Measurements from ENCODE around the gene ERCC1. TPM values are rescaled to one million over a fixed set of nuclear protein-coding genes. Genes with fewer than 3 reads are reported as not detected.

Gene ERCC1
- total RNA-seq, 1 experiment from 2014 or later = 57.3 TPM

- Histone ChIP-seq H3K4me3 (ENCODE audit: low read length) (no peak overlapping the region), H4K20me1 (ENCODE audit: low read length) (no peaks in the 10 kb centered on the region), H3K79me2 (ENCODE audit: low read length) (no peaks in the 10 kb centered on the region), H3K9me3 (ENCODE audit: low read length) (no peaks in the 10 kb centered on the region), H2AFZ (ENCODE audit: low read length) (no peak overlapping the region), H3K9me2 (replicated peaks; ENCODE audit: low read length) (no peaks in the 10 kb centered on the region), H3K27me3 (ENCODE audit: low read length) (no peaks in the 10 kb centered on the region), H3K4me1 (ENCODE audit: insufficient read depth, low read length) (no peaks in the 10 kb centered on the region), H3K36me3 (ENCODE audit: low read depth, low read length) (no peaks in the 10 kb centered on the region), H3K27ac (ENCODE audit: low read length) (no peak overlapping the region), H3F3A (ENCODE audit: low read length, unreplicated experiment) (no peaks in the 10 kb centered on the region), H3K9ac (ENCODE audit: low read length) (no peak overlapping the region), H3K4me2 (ENCODE audit: low read length) (no peak overlapping the region)
- ATAC-seq = no peak
- intact Hi-C loops (cut with micrococcal nuclease) = no loop called here
- no TSS peak for BruUV-seq (replicated peaks)
- POLR2A ChIA-PET (ENCODE audit: unreplicated experiment) = no interaction called here
- CTCF ChIA-PET = no interaction called here
- DNase-seq = no peak
- TF ChIP-seq, protein P1, sequence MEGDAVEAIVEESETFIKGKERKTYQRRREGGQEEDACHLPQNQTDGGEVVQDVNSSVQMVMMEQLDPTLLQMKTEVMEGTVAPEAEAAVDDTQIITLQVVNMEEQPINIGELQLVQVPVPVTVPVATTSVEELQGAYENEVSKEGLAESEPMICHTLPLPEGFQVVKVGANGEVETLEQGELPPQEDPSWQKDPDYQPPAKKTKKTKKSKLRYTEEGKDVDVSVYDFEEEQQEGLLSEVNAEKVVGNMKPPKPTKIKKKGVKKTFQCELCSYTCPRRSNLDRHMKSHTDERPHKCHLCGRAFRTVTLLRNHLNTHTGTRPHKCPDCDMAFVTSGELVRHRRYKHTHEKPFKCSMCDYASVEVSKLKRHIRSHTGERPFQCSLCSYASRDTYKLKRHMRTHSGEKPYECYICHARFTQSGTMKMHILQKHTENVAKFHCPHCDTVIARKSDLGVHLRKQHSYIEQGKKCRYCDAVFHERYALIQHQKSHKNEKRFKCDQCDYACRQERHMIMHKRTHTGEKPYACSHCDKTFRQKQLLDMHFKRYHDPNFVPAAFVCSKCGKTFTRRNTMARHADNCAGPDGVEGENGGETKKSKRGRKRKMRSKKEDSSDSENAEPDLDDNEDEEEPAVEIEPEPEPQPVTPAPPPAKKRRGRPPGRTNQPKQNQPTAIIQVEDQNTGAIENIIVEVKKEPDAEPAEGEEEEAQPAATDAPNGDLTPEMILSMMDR (conservative IDR thresholded peaks at IDR 0.05; ENCODE audit: low read depth, low read length) = no peak
- TF ChIP-seq EZH2 (IDR thresholded peaks at IDR 0.05; ENCODE audit: low read length, unreplicated experiment) = no peak
- TF ChIP-seq EZH2phosphoT487 (IDR thresholded peaks at IDR 0.05; ENCODE audit: borderline replicate concordance, low read length) = no peak
Observed at GRCh38 chr19:45462174-45462573, 38.5 kb upstream of the ERCC1 start.

DNA sequence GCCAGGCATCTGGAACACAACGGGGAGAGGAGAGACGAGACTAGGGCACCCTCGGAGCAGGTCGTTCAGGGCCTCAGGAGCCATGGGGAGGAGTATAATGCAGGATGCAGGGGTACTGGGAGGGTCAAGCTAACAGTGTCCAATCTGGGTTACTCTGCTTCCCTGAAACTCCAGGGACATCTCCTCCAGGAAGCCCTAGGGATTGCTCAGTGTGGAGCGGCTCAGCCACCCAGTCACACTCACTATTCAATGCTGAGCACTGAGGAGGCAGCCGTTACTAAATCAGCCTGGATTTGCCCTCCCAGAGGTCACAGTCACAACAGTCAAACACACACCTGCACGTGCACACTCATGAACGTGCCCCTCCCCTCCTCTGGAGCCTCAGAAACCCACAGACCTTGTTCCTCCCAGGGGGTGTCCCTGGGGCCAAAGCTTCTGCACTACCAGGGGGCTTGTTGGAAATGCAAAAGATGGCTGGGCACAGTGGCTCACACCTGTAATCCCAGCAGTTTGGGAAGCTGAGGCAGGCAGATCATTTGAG is 37.2 kb upstream of the ERCC1 start:
- ChIA-PET POLR2A (ENCODE audit: unreplicated experiment) (no interaction called here), CTCF (no interaction called here)
- no peaks in the 10 kb centered on the region for H3K9me3 ChIP-seq (ENCODE audit: low read length)
- H3K4me1 ChIP-seq (ENCODE audit: insufficient read depth, low read length) = peaks cover 8% of the 10 kb centered on the region
- no peak overlapping the region for H3K4me2 ChIP-seq (ENCODE audit: low read length)
- intact Hi-C loops (cut with micrococcal nuclease) = no loop called here
- no peaks in the 10 kb centered on the region for H3K36me3 ChIP-seq (ENCODE audit: low read depth, low read length)
- no peak overlapping the region for H2AFZ ChIP-seq (ENCODE audit: low read length)
- no peak overlapping the region for H3K4me3 ChIP-seq (ENCODE audit: low read length)
- BruUV-seq (replicated peaks) = no TSS peak
- ATAC-seq (no peak), DNase-seq (no peak)
- no peaks in the 10 kb centered on the region for H3K9me2 ChIP-seq (replicated peaks; ENCODE audit: low read length)
- H4K20me1 ChIP-seq (ENCODE audit: low read length) = no peaks in the 10 kb centered on the region
- no peaks in the 10 kb centered on the region for H3K27me3 ChIP-seq (ENCODE audit: low read length)
- TF ChIP-seq EZH2phosphoT487 (IDR thresholded peaks at IDR 0.05; ENCODE audit: borderline replicate concordance, low read length) (no peak), EZH2 (IDR thresholded peaks at IDR 0.05; ENCODE audit: low read length, unreplicated experiment) (no peak)
- TF ChIP-seq, protein P1 (conservative IDR thresholded peaks at IDR 0.05; ENCODE audit: low read depth, low read length) = no peak
- H3F3A ChIP-seq (ENCODE audit: low read length, unreplicated experiment) = no peaks in the 10 kb centered on the region
- H3K79me2 ChIP-seq (ENCODE audit: low read length) = no peaks in the 10 kb centered on the region
- H3K27ac ChIP-seq (ENCODE audit: low read length) = no peak overlapping the region
- H3K9ac ChIP-seq (ENCODE audit: low read length) = no peak overlapping the region

GRCh38 chr19:45457776-45458175 is 34.1 kb upstream of the ERCC1 start:
- Histone ChIP-seq H3K27me3 (ENCODE audit: low read length) (no peaks in the 10 kb centered on the region), H2AFZ (ENCODE audit: low read length) (no peak overlapping the region), H4K20me1 (ENCODE audit: low read length) (no peaks in the 10 kb centered on the region), H3K9me2 (replicated peaks; ENCODE audit: low read length) (no peaks in the 10 kb centered on the region), H3K4me1 (ENCODE audit: insufficient read depth, low read length) (peaks cover 18% of the 10 kb centered on the region), H3K9me3 (ENCODE audit: low read length) (no peaks in the 10 kb centered on the region), H3K27ac (ENCODE audit: low read length) (no peak overlapping the region), H3K79me2 (ENCODE audit: low read length) (no peaks in the 10 kb centered on the region), H3K4me2 (ENCODE audit: low read length) (no peak overlapping the region), H3K36me3 (ENCODE audit: low read depth, low read length) (no peaks in the 10 kb centered on the region), H3K4me3 (ENCODE audit: low read length) (no peak overlapping the region), H3F3A (ENCODE audit: low read length, unreplicated experiment) (no peaks in the 10 kb centered on the region), H3K9ac (ENCODE audit: low read length) (no peak overlapping the region)
- ChIA-PET CTCF (no interaction called here), POLR2A (ENCODE audit: unreplicated experiment) (no interaction called here)
- intact Hi-C loops (cut with micrococcal nuclease) = no loop called here
- DNase-seq = no peak
- TF ChIP-seq, protein P1 (conservative IDR thresholded peaks at IDR 0.05; ENCODE audit: low read depth, low read length) = no peak
- TF ChIP-seq EZH2phosphoT487 (IDR thresholded peaks at IDR 0.05; ENCODE audit: borderline replicate concordance, low read length) (no peak), EZH2 (IDR thresholded peaks at IDR 0.05; ENCODE audit: low read length, unreplicated experiment) (no peak)
- ATAC-seq = no peak
- BruUV-seq (replicated peaks) = no TSS peak

Data from PC-3 (cell line).